Activated gamma-delta T cell treated with anti-CD3 and anti-CD28 coated beads, Interleukin-2, amount 50 U/mL, for 16 hours (primary cell): ENCODE measurements around the gene CFLAR.
A peak's percentile ranks its signal among the peaks of the same experiment; 100 is the strongest.
"Not testable (repeated sequence)": the region's sequence is repeated elsewhere in the genome, so short reads cannot be mapped to it uniquely, and the experiment has no call there.

ENCODE experiments used
- DNase-seq: peaks from one replicate; pipeline ENCODE4 v3.0.0-alpha.2; 2020; ENCODE audit warnings: low read depth

Gene CFLAR

GRCh38 chr2:201149064-201149820 lies 33.3 kb downstream of the CFLAR start:
- no peak for DNase-seq

- DNase-seq: not testable (repeated sequence)
These were observed 33.8 kb downstream of the CFLAR start for GRCh38 chr2:201149821-201150165.

- no peak for DNase-seq
These were observed 34.6 kb downstream of the CFLAR start for GRCh38 chr2:201150454-201151020.

GRCh38 chr2:201151127-201151981 lies 35.4 kb downstream of the CFLAR start:
- DNase-seq: no peak

GRCh38 chr2:201152517-201152916 lies 36.6 kb downstream of the CFLAR start:
- no peak for DNase-seq

GRCh38 chr2:201152999-201153815 lies 37.2 kb downstream of the CFLAR start:
- DNase-seq: no peak

- no peak for DNase-seq
These were observed 38.8 kb downstream of the CFLAR start for GRCh38 chr2:201154615-201155399.

GRCh38 chr2:201156036-201156435 lies 40.1 kb downstream of the CFLAR start:
- DNase-seq: no peak

- no peak for DNase-seq
These were observed 40.7 kb downstream of the CFLAR start for GRCh38 chr2:201156640-201157039.

- DNase-seq: no peak
These were observed 41.7 kb downstream of the CFLAR start for GRCh38 chr2:201157694-201158093.

- DNase-seq: peak; percentile 15
These were observed 42.4 kb downstream of the CFLAR start for GRCh38 chr2:201158111-201158929.

GRCh38 chr2:201164166-201164565 lies 48.2 kb downstream of the CFLAR start:
- no peak for DNase-seq

- DNase-seq: no peak
These were observed 51.6 kb downstream of the CFLAR start for GRCh38 chr2:201167546-201167945.

GRCh38 chr2:201168496-201168895 lies 52.5 kb downstream of the CFLAR start:
- not testable (repeated sequence) for DNase-seq

GRCh38 chr2:201171259-201171814 lies 55.4 kb downstream of the CFLAR start:
- no peak for DNase-seq

- DNase-seq: no peak
These were observed 56.3 kb downstream of the CFLAR start for GRCh38 chr2:201172279-201172678.

GRCh38 chr2:201174687-201175086 lies 58.7 kb downstream of the CFLAR start:
- DNase-seq: no peak

- no peak for DNase-seq
These were observed 60.1 kb downstream of the CFLAR start for GRCh38 chr2:201176081-201176481.

GRCh38 chr2:201180010-201180409 lies 64.0 kb downstream of the CFLAR start:
- no peak for DNase-seq
